Measurements from ENCODE around the gene TBC1D4.

The TBC1D4 gene

GRCh38 chr13:75452564-75452963, 29.4 kb downstream of the TBC1D4 start:
- peak; percentile 56 for DNase-seq (ENCODE audit: low read depth)
- H3K4me3 ChIP-seq (ENCODE audit: low read depth, low read length): no peak overlapping the region
- TF ChIP-seq, protein P1, sequence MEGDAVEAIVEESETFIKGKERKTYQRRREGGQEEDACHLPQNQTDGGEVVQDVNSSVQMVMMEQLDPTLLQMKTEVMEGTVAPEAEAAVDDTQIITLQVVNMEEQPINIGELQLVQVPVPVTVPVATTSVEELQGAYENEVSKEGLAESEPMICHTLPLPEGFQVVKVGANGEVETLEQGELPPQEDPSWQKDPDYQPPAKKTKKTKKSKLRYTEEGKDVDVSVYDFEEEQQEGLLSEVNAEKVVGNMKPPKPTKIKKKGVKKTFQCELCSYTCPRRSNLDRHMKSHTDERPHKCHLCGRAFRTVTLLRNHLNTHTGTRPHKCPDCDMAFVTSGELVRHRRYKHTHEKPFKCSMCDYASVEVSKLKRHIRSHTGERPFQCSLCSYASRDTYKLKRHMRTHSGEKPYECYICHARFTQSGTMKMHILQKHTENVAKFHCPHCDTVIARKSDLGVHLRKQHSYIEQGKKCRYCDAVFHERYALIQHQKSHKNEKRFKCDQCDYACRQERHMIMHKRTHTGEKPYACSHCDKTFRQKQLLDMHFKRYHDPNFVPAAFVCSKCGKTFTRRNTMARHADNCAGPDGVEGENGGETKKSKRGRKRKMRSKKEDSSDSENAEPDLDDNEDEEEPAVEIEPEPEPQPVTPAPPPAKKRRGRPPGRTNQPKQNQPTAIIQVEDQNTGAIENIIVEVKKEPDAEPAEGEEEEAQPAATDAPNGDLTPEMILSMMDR (conservative IDR thresholded peaks at IDR 0.05; ENCODE audit: low read depth, low read length): no peak

DNA sequence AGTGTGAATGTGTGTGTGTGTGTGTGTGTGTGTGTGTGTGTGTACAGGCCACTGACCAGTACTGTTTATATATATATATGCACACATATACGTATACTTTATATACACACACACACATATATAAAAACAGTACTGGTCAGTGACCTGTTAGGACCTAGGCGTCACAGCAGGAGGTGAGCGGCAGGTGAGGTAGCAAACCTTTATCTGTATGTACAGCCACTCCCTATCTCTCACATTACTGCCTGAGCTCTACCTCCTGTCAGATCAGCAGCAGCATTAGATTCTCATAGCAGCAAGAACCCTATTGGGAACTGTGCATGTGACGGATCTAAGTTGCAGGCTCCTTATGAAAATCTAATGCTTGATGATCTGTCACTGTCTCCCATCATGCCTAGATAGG, 34.5 kb downstream of the TBC1D4 start:
- no peak overlapping the region for H3K4me3 ChIP-seq (ENCODE audit: low read depth, low read length)
- TF ChIP-seq, protein P1 (conservative IDR thresholded peaks at IDR 0.05; ENCODE audit: low read depth, low read length): no peak
- no peak for DNase-seq (ENCODE audit: low read depth)

DNA sequence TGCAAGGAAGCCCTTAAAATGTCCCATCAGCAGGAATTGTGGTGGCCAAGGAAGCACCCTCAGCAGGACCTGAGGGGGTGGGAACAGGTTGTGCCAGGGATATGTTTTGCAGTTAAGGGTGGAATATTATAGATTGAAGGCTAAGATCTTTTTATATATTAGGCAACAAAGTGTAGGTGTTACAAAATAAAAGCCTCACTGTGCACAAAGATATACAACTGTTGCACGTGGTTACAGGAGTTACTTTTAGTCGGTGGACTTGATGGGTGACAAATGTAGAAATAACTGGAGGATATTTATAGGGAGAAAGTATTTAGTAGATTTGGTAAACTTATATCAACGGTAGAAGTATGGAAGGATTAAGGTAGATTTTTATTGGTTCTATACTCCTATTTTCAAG, 35.1 kb downstream of the TBC1D4 start:
- no peak for DNase-seq (ENCODE audit: low read depth)
- no peak overlapping the region for H3K4me3 ChIP-seq (ENCODE audit: low read depth, low read length)
- TF ChIP-seq, protein P1 (conservative IDR thresholded peaks at IDR 0.05; ENCODE audit: low read depth, low read length): no peak

GRCh38 chr13:75445717-75446499, 36.1 kb downstream of the TBC1D4 start:
- TF ChIP-seq, protein P1 (conservative IDR thresholded peaks at IDR 0.05; ENCODE audit: low read depth, low read length): no peak
- peak; percentile 53 for DNase-seq (ENCODE audit: low read depth)
- no peak overlapping the region for H3K4me3 ChIP-seq (ENCODE audit: low read depth, low read length)

DNA sequence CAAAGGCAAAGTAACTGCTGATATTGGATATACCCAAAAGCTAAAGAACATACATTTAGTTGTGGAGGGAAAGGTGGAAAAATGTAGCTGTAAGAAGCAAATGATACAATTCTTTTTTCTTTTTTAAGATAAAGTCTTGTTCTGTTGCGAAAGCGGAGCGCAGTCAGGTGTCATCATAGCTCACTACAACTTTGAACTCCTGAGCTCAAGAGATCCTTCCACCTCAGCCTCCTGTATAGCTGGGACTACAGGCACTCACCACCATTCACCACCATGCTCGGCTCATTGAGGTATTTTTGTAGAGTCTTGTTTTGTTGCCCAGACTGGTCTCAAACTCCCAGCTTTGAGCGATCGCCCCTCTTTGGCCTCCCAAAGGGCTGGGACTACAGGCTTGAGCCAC, 38.0 kb downstream of the TBC1D4 start:
- TF ChIP-seq, protein P1 (conservative IDR thresholded peaks at IDR 0.05; ENCODE audit: low read depth, low read length): no peak
- DNase-seq (ENCODE audit: low read depth): no peak
- H3K4me3 ChIP-seq (ENCODE audit: low read depth, low read length): no peak overlapping the region

DNA sequence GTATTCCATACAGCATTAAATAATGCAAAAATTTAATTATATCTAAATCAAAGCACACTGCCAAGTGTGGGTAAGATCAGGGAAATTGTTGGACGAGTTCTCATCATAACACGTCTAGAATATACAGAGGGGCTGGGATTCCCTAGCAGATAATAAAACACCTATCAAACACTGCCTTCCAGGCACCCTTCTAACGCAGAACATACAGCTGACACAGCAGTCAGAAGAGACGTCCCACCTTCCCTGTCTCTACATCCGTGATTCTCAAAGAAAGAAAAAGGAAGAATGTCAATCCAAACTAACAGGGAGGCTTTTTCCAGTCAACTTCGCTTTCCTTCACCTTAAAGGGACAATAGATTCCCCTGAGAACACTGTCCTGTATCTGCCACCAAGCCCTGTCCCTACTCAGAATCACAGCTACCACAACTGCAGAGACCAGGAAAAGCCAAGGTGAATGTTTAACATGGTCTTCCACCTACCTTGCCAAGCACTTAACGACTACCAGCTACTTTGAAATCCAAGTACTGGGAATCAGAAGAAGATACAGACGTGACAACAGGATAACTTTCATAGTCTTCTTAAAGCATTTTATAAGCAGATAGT, 38.5 kb downstream of the TBC1D4 start:
- TF ChIP-seq, protein P1 (conservative IDR thresholded peaks at IDR 0.05; ENCODE audit: low read depth, low read length): no peak
- no peak overlapping the region for H3K4me3 ChIP-seq (ENCODE audit: low read depth, low read length)
- DNase-seq (ENCODE audit: low read depth): no peak
